ENCODE data around the gene ATP8B1. TPM values are rescaled to one million over a fixed set of nuclear protein-coding genes. Genes with fewer than 3 reads are reported as not detected.

Gene ATP8B1
- total and polyA plus RNA-seq, 2 of the 4 experiments (the other 2 are of a cell fraction) = 64.3 to 136 TPM

DNA sequence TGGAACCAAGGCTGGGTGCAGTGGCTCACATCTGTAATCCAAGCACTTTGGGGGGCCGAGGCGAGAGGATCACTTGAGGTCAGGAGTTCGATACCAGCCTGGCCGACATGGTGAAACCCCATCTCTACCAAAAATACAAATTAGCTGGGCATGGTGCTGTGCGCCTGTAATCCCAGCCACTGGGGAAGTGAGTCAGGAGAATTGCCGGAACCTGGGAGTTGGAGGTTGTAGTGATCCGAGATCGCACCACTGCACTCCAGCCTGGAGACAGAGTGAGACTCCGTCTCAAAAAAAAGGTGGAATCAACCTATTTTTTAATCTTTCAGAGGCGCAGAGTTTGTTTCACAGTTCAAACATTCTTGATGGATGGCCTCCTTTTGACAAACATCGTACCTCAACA, 24.5 kb upstream of the ATP8B1 start:
- H3K36me3 ChIP-seq (ENCODE audit: control insufficient read depth, insufficient read depth, low read length) = no peaks in the 10 kb centered on the region
- no peak overlapping the region for H3K14ac ChIP-seq (replicated peaks; ENCODE audit: low read depth, low read length)
- in situ Hi-C loops (cut with MboI; ENCODE audit: low sequenced_read_pairs) (no loop called here), intact Hi-C loops (cut with micrococcal nuclease) (no loop called here), dilution Hi-C loops (cut with HindIII; ENCODE audit: low sequenced_read_pairs, unreplicated experiment) (no loop called here)
- no peak overlapping the region for H3K27ac ChIP-seq (ENCODE audit: insufficient read depth, low read length)
- no peak for DNase-seq
- ChIA-PET CTCF (no interaction called here), POLR2A (ENCODE audit: unreplicated experiment) (no interaction called here)
- no peaks in the 10 kb centered on the region for H3K79me1 ChIP-seq (ENCODE audit: low read depth in 1 of 2, low read length in 2 of 2)
- H4K8ac ChIP-seq (ENCODE audit: low read depth in 2 of 2, low read length in 2 of 2) = no peak overlapping the region
- no peak overlapping the region for H3K4me3 ChIP-seq (ENCODE audit: insufficient read depth, low read depth, low read length)
- H3K4ac ChIP-seq (ENCODE audit: low read depth, low read length) = no peak overlapping the region
- no peak overlapping the region for H2AK5ac ChIP-seq (ENCODE audit: low read depth, low read length)
- H4K91ac ChIP-seq (ENCODE audit: insufficient read depth, low read depth, low read length) = no peak overlapping the region
- no peak overlapping the region for H4K5ac ChIP-seq (ENCODE audit: low read depth, low read length)
- H2BK120ac ChIP-seq (ENCODE audit: low read depth, low read length) = no peak overlapping the region
- H3K9ac ChIP-seq (ENCODE audit: low read depth, low read length) = no peak overlapping the region
- H2BK5ac ChIP-seq (ENCODE audit: low read depth, low read length, poor library complexity, severe bottlenecking) = no peak overlapping the region
- no peak overlapping the region for H2AK9ac ChIP-seq (replicated peaks; ENCODE audit: low read depth, low read length, poor library complexity)
- no peak overlapping the region for H3K56ac ChIP-seq (ENCODE audit: extremely low read depth, insufficient read depth, low read length)
- H3K9me3 ChIP-seq (ENCODE audit: control insufficient read depth, insufficient read depth, low read length) = no peaks in the 10 kb centered on the region
- no peak overlapping the region for H3K4me2 ChIP-seq (ENCODE audit: low read depth, low read length)
- ATAC-seq (ENCODE audit: low read depth) = no peak
- BruUV-seq (replicated peaks) = no TSS peak
- H3K23ac ChIP-seq (ENCODE audit: low read depth, low read length) = no peak overlapping the region
- H3K4me1 ChIP-seq (ENCODE audit: control insufficient read depth, insufficient read depth, low read length) = peaks cover 5% of the 10 kb centered on the region
- peaks cover 1% of the 10 kb centered on the region; the same call in 1 of the 2 replicates for H3K9me1 ChIP-seq (ENCODE audit: insufficient read depth, low read length)
- no peaks in the 10 kb centered on the region for H4K20me1 ChIP-seq (ENCODE audit: insufficient read depth, low read length)
- H2AFZ ChIP-seq (replicated peaks; ENCODE audit: low read length, poor library complexity) = no peak overlapping the region
- H2BK20ac ChIP-seq (ENCODE audit: low read depth, low read length) = no peak overlapping the region
- no peaks in the 10 kb centered on the region for H3K27me3 ChIP-seq (ENCODE audit: control insufficient read depth, insufficient read depth, low read length)
- WGBS, 2 experiments (ENCODE audit: extremely low coverage in 2 of 2, insufficient read length in 1 of 2) = no CpG with 5 or more reads among the region's 11 CpGs
- H3K18ac ChIP-seq (ENCODE audit: low read depth, low read length) = no peak overlapping the region
- no peak overlapping the region for H2BK15ac ChIP-seq (ENCODE audit: low read depth, low read length)
- no peak for TF ChIP-seq RCOR1 (IDR thresholded peaks at IDR 0.05; ENCODE audit: insufficient replicate concordance, low read length)
- no peak for TF ChIP-seq RAD21 (IDR thresholded peaks at IDR 0.05; ENCODE audit: low read length)
- TF ChIP-seq, protein P1, sequence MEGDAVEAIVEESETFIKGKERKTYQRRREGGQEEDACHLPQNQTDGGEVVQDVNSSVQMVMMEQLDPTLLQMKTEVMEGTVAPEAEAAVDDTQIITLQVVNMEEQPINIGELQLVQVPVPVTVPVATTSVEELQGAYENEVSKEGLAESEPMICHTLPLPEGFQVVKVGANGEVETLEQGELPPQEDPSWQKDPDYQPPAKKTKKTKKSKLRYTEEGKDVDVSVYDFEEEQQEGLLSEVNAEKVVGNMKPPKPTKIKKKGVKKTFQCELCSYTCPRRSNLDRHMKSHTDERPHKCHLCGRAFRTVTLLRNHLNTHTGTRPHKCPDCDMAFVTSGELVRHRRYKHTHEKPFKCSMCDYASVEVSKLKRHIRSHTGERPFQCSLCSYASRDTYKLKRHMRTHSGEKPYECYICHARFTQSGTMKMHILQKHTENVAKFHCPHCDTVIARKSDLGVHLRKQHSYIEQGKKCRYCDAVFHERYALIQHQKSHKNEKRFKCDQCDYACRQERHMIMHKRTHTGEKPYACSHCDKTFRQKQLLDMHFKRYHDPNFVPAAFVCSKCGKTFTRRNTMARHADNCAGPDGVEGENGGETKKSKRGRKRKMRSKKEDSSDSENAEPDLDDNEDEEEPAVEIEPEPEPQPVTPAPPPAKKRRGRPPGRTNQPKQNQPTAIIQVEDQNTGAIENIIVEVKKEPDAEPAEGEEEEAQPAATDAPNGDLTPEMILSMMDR (conservative IDR thresholded peaks at IDR 0.05; ENCODE audit: low read depth, low read length) = no peak
- no peak for TF ChIP-seq MXI1 (IDR thresholded peaks at IDR 0.05; ENCODE audit: borderline replicate concordance, low read depth, low read length)
- TF ChIP-seq MAZ (IDR thresholded peaks at IDR 0.05; ENCODE audit: borderline replicate concordance, low read depth, low read length) = no peak
- TF ChIP-seq MAFK (IDR thresholded peaks at IDR 0.05; ENCODE audit: low read depth, low read length) = no peak
- no peak for TF ChIP-seq CHD1 (IDR thresholded peaks at IDR 0.05; ENCODE audit: low read depth, low read length)
- no peak for TF ChIP-seq SMC3 (IDR thresholded peaks at IDR 0.05; ENCODE audit: low read depth, low read length)
- TF ChIP-seq CEBPB (IDR thresholded peaks at IDR 0.05; ENCODE audit: low read depth, low read length) = no peak
- TF ChIP-seq, protein P2, sequence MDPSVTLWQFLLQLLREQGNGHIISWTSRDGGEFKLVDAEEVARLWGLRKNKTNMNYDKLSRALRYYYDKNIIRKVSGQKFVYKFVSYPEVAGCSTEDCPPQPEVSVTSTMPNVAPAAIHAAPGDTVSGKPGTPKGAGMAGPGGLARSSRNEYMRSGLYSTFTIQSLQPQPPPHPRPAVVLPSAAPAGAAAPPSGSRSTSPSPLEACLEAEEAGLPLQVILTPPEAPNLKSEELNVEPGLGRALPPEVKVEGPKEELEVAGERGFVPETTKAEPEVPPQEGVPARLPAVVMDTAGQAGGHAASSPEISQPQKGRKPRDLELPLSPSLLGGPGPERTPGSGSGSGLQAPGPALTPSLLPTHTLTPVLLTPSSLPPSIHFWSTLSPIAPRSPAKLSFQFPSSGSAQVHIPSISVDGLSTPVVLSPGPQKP (IDR thresholded peaks at IDR 0.05; ENCODE audit: borderline replicate concordance, low read depth, low read length) = no peak
- TF ChIP-seq FOS (IDR thresholded peaks at IDR 0.05; ENCODE audit: low read depth, low read length) = no peak
- no peak for TF ChIP-seq BHLHE40 (IDR thresholded peaks at IDR 0.05; ENCODE audit: low read depth, low read length)
- TF ChIP-seq NFE2L2 (IDR thresholded peaks at IDR 0.05; ENCODE audit: low read depth, low read length) = no peak
